IPS-18c (cell line): Measurements from ENCODE around the gene TRPV2.

Experiments used
- H3K4me3 ChIP-seq: 2 replicates; pipeline ENCODE4 v1.7.0; 2013; ENCODE audit warnings: low read depth, mild to moderate bottlenecking, low read length, moderate library complexity; ENCODE audit not compliant: insufficient read depth
- H3K9me3 ChIP-seq: one replicate; pipeline ENCODE4 v1.6.1; 2013; ENCODE audit warnings: mild to moderate bottlenecking, low read length, moderate library complexity; ENCODE audit not compliant: control insufficient read depth, insufficient read depth

TRPV2 gene

GRCh38 chr17:16462070-16462864 lies 46.9 kb downstream of the TRPV2 start:
- Histone ChIP-seq H3K9me3 (no peaks in the 10 kb centered on the region), H3K4me3 (no peak overlapping the region; the same call in 1 of the 2 replicates)

GRCh38 chr17:16463358-16464302 lies 48.3 kb downstream of the TRPV2 start:
- Histone ChIP-seq H3K9me3 (no peaks in the 10 kb centered on the region), H3K4me3 (no peak overlapping the region)

GRCh38 chr17:16464303-16465051 lies 49.1 kb downstream of the TRPV2 start:
- H3K9me3 ChIP-seq: no peaks in the 10 kb centered on the region
- no peak overlapping the region for H3K4me3 ChIP-seq

- Histone ChIP-seq H3K4me3 (no peak overlapping the region), H3K9me3 (no peaks in the 10 kb centered on the region)
Measured at GRCh38 chr17:16465052-16465312, 49.6 kb downstream of the TRPV2 start.

GRCh38 chr17:16465861-16466338 lies 50.5 kb downstream of the TRPV2 start:
- Histone ChIP-seq H3K4me3 (no peak overlapping the region), H3K9me3 (no peaks in the 10 kb centered on the region)

- Histone ChIP-seq H3K9me3 (no peaks in the 10 kb centered on the region), H3K4me3 (no peak overlapping the region)
Measured at GRCh38 chr17:16466407-16466806, 51.0 kb downstream of the TRPV2 start.

- no peak overlapping the region for H3K4me3 ChIP-seq
Measured at GRCh38 chr17:16467044-16467443, 51.7 kb downstream of the TRPV2 start.

GRCh38 chr17:16467886-16468285 lies 52.5 kb downstream of the TRPV2 start:
- H3K9me3 ChIP-seq: no peaks in the 10 kb centered on the region
- no peak overlapping the region for H3K4me3 ChIP-seq

More at GRCh38 chr17:16467044-16467443, 51.7 kb downstream of the TRPV2 start:
- H3K9me3 ChIP-seq: no peaks in the 10 kb centered on the region

- no peak overlapping the region for H3K4me3 ChIP-seq
- H3K9me3 ChIP-seq: no peaks in the 10 kb centered on the region
Measured at GRCh38 chr17:16468428-16468992, 53.1 kb downstream of the TRPV2 start.

- no peak overlapping the region for H3K4me3 ChIP-seq
- H3K9me3 ChIP-seq: peaks cover 3% of the 10 kb centered on the region
Measured at GRCh38 chr17:16470265-16470664, 54.9 kb downstream of the TRPV2 start.

- no peak overlapping the region for H3K4me3 ChIP-seq
Measured at GRCh38 chr17:16471295-16471694, 55.9 kb downstream of the TRPV2 start.

GRCh38 chr17:16472539-16472938 lies 57.2 kb downstream of the TRPV2 start:
- H3K4me3 ChIP-seq: no peak overlapping the region
- H3K9me3 ChIP-seq: peaks cover 6% of the 10 kb centered on the region

More at GRCh38 chr17:16471295-16471694, 55.9 kb downstream of the TRPV2 start:
- H3K9me3 ChIP-seq: peaks cover 5% of the 10 kb centered on the region

- Histone ChIP-seq H3K4me3 (no peak overlapping the region), H3K9me3 (peaks cover 6% of the 10 kb centered on the region)
Measured at GRCh38 chr17:16473044-16474011, 58.0 kb downstream of the TRPV2 start.

- H3K4me3 ChIP-seq: no peak overlapping the region
- peaks cover 6% of the 10 kb centered on the region for H3K9me3 ChIP-seq
Measured at GRCh38 chr17:16474012-16474725, 58.8 kb downstream of the TRPV2 start.

- Histone ChIP-seq H3K4me3 (no peak overlapping the region), H3K9me3 (peaks cover 6% of the 10 kb centered on the region)
Measured at GRCh38 chr17:16475179-16475704, 59.9 kb downstream of the TRPV2 start.
